K562 (cell line): Measurements from ENCODE around the gene PPIP5K2. TPM values are rescaled to one million over a fixed set of nuclear protein-coding genes. Genes with fewer than 3 reads are reported as not detected.

ENCODE experiments used
- ARID1B ChIP-seq: fragments of 450-650 bp; IDR thresholded peaks from 2 replicates; pipeline ENCODE4 v1.6.1; 2016; ENCODE audit warnings: antibody characterized with exemption, mild to moderate bottlenecking, inconsistent platforms
- BHLHE40 ChIP-seq: IDR thresholded peaks from 2 replicates; pipeline ENCODE4 v1.6.1; 2011; ENCODE audit warnings: low read length, improper control_type of control experiment
- CEBPG ChIP-seq, 3 experiments: fragments of 200-800 bp in 1 of 3; sonication (Bioruptor generic) in 1 of 3; sonication (generic) in 1 of 3; formaldehyde crosslinking in 1 of 3; IDR thresholded peaks in 2 of 3; conservative IDR thresholded peaks in 1 of 3; 2 replicates each; pipeline versions ENCODE4 v1.6.1 to v1.8.0; 2016 to 2022; ENCODE audit warnings: missing compliant biosample characterization in 2 of 3, missing genetic modification characterization in 2 of 3, mild to moderate bottlenecking in 1 of 3, missing genetic modification reagents in 1 of 3
- ELF1 ChIP-seq: fragments of 200-800 bp; sonication (Bioruptor generic); IDR thresholded peaks from 2 replicates; pipeline ENCODE4 v1.6.1; 2016; ENCODE audit warnings: missing genetic modification characterization, missing compliant biosample characterization
- EP300 ChIP-seq: IDR thresholded peaks from 2 replicates; pipeline ENCODE4 v1.6.1; 2012; ENCODE audit warnings: low read length, improper control_type of control experiment
- ESRRA ChIP-seq: fragments of 450-650 bp; IDR thresholded peaks from 2 replicates; pipeline ENCODE4 v1.6.1; 2014; ENCODE audit warnings: low read depth, mild to moderate bottlenecking, moderate library complexity, borderline replicate concordance
- LCOR ChIP-seq: sonication (generic); formaldehyde crosslinking; IDR thresholded peaks from 2 replicates; pipeline ENCODE4 v1.8.0; 2022; ENCODE audit warnings: mild to moderate bottlenecking, missing genetic modification reagents
- MAFK ChIP-seq: IDR thresholded peaks from 2 replicates; pipeline ENCODE4 v1.6.1; 2011; ENCODE audit warnings: low read length, improper control_type of control experiment
- MAZ ChIP-seq, 2 experiments: fragments of 450-650 bp in 1 of 2; sonication (generic) in 1 of 2; formaldehyde crosslinking; IDR thresholded peaks in 1 of 2; conservative IDR thresholded peaks in 1 of 2; 2 replicates each; pipeline versions ENCODE4 v1.4.0 to v1.5.0; 2020; ENCODE audit warnings: mild to moderate bottlenecking in 1 of 2, missing genetic modification reagents in 1 of 2
- RNF2 ChIP-seq: sonication (generic); IDR thresholded peaks from 2 replicates; pipeline ENCODE4 v1.6.1; 2016
- RNF219 ChIP-seq: fragments of 250-450 bp; sonication (Bioruptor Pico); IDR thresholded peaks from 2 replicates; pipeline ENCODE4 v1.5.0; 2022; ENCODE audit warnings: mild to moderate bottlenecking
- TEAD1 ChIP-seq, 2 experiments: fragments of 450-650 bp in 1 of 2; sonication (generic) in 1 of 2; formaldehyde crosslinking; IDR thresholded peaks; 2 replicates each; pipeline versions ENCODE4 v1.4.0 to v1.8.0; 2020 to 2022; ENCODE audit warnings: mild to moderate bottlenecking in 2 of 2, missing genetic modification reagents in 1 of 2
- TEAD4 ChIP-seq, 2 experiments: sonication (generic) in 1 of 2; formaldehyde crosslinking in 1 of 2; IDR thresholded peaks; 2 replicates each; pipeline versions ENCODE4 v1.6.1 to v1.8.0; 2012 to 2022; ENCODE audit warnings: borderline replicate concordance in 1 of 2, inconsistent platforms in 1 of 2, low read length in 1 of 2, mild to moderate bottlenecking in 1 of 2, missing genetic modification reagents in 1 of 2
- ZNF57 ChIP-seq: fragments of 450-650 bp; formaldehyde crosslinking; IDR thresholded peaks from 2 replicates; pipeline ENCODE4 v1.4.0; 2020; ENCODE audit warnings: mild to moderate bottlenecking, moderate library complexity
- ZNF589 ChIP-seq: fragments of 200-800 bp; sonication (Bioruptor generic); IDR thresholded peaks from 2 replicates; pipeline ENCODE4 v1.6.1; 2016; ENCODE audit warnings: low read depth, missing genetic modification characterization, missing compliant biosample characterization
- polyA plus RNA-seq, 8 experiments: library from polyadenylated mRNA; depleted of rRNA in 4 of 8; stranded (reverse) in 5 of 8; unstranded in 3 of 8; fragments of >200 nt; fragmentation: Nextera tagmentation in 2 of 8; fragmentation: Illumina TruSeq in 1 of 8; extraction: Ambion mirVana in 2 of 8; extraction: Trizol in 1 of 8; gene quantifications; 2 replicates each; pipeline versions ENCODE4 v1.2.1 to v1.2.3, GENCODE V29; 2011 to 2014; ENCODE audit warnings: inconsistent platforms in 1 of 8, missing spikeins in 1 of 8
- total RNA-seq, 7 experiments: library from RNA; depleted of rRNA in 6 of 7; stranded (reverse); fragments of >200 nt in 6 of 7; fragmentation: Illumina TruSeq in 2 of 7; extraction: Trizol in 2 of 7; gene quantifications; 2 replicates each; pipeline versions ENCODE4 v1.2.1 to v1.2.3, GENCODE V29; 2011 to 2021; ENCODE audit warnings: low replicate concordance in 1 of 7
- TF ChIP-seq, protein P1 (sequence below): fragments of 450-650 bp; formaldehyde crosslinking; IDR thresholded peaks from 2 replicates; pipeline ENCODE4 v1.4.0; 2022; ENCODE audit warnings: mild to moderate bottlenecking, moderate library complexity

Gene PPIP5K2
- total and polyA plus RNA-seq, 9 of the 15 experiments (the other 6 are each of a cell fraction or from before 2014, with no cell fraction given), result 39.4 to 150 (median 99.1) TPM

GRCh38 chr5:103114440-103114839, 5.7 kb upstream of the PPIP5K2 start (continued):
- peak; percentile 32; the same call in 1 of the 2 replicates for TF ChIP-seq ARID1B
- TF ChIP-seq MAZ (CRISPR knock-in tag; conservative IDR thresholded peaks at IDR 0.05 in 1 of 2, IDR thresholded peaks at IDR 0.05 in 1 of 2), result 0 out of 4 replicates have a peak, but pooled peaks of 1 of the 2 experiments have one; percentile 1
- TF ChIP-seq EP300, result peak; percentile 70; the same call in 1 of the 2 replicates
- no peak for TF ChIP-seq LCOR
- TF ChIP-seq, protein P1, sequence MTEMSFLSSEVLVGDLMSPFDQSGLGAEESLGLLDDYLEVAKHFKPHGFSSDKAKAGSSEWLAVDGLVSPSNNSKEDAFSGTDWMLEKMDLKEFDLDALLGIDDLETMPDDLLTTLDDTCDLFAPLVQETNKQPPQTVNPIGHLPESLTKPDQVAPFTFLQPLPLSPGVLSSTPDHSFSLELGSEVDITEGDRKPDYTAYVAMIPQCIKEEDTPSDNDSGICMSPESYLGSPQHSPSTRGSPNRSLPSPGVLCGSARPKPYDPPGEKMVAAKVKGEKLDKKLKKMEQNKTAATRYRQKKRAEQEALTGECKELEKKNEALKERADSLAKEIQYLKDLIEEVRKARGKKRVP, result no peak
- TF ChIP-seq BHLHE40, result no peak
- no peak for TF ChIP-seq ZNF57 (CRISPR knock-in tag)
- no peak for TF ChIP-seq CEBPG (CRISPR knock-in tag; IDR thresholded peaks at IDR 0.05)
- TF ChIP-seq CEBPG (tag; conservative IDR thresholded peaks at IDR 0.05 in 1 of 2, IDR thresholded peaks at IDR 0.05 in 1 of 2), result peak in 1 of 2 experiments; percentile 51; a peak in 1 of 4 replicates
- no peak for TF ChIP-seq MAFK
- TF ChIP-seq TEAD1 (CRISPR knock-in tag; IDR thresholded peaks at IDR 0.05), result no peak
- TF ChIP-seq RNF219, result no peak
- TF ChIP-seq ELF1 (tag), result no peak
- TF ChIP-seq TEAD4 (IDR thresholded peaks at IDR 0.05; ENCODE audit: low read length), result peak; percentile 58; the same call in 1 of the 2 replicates
- TF ChIP-seq TEAD4 (CRISPR knock-in tag; IDR thresholded peaks at IDR 0.05; ENCODE audit: borderline replicate concordance), result no peak
- TF ChIP-seq ZNF589, result 0 out of 2 replicates have a peak, but pooled peaks have one; percentile 54
- peak; percentile 84; the same call in 1 of the 2 replicates for TF ChIP-seq RNF2
- peak; percentile 45; the same call in 1 of the 2 replicates for TF ChIP-seq ESRRA
